ENCODE measurements around the gene DYRK1A.

DYRK1A gene

GRCh38 chr21:37384416-37384815, 17.8 kb downstream of the DYRK1A start:
- no peak overlapping the region for H3K4me3 ChIP-seq (ENCODE audit: low read depth, low read length)

- H3K4me3 ChIP-seq (ENCODE audit: low read depth, low read length) = no peak overlapping the region
These were observed 18.7 kb downstream of the DYRK1A start for GRCh38 chr21:37385179-37385765.

GRCh38 chr21:37386151-37386550, 19.6 kb downstream of the DYRK1A start:
- H3K4me3 ChIP-seq (ENCODE audit: low read depth, low read length) = no peak overlapping the region

- H3K4me3 ChIP-seq (ENCODE audit: low read depth, low read length) = no peak overlapping the region
These were observed 22.9 kb downstream of the DYRK1A start for GRCh38 chr21:37389456-37389855.

GRCh38 chr21:37391666-37392065, 25.1 kb downstream of the DYRK1A start:
- no peak overlapping the region for H3K4me3 ChIP-seq (ENCODE audit: low read depth, low read length)

GRCh38 chr21:37392441-37392840, 25.9 kb downstream of the DYRK1A start:
- H3K4me3 ChIP-seq (ENCODE audit: low read depth, low read length) = no peak overlapping the region

- no peak overlapping the region for H3K4me3 ChIP-seq (ENCODE audit: low read depth, low read length)
These were observed 26.5 kb downstream of the DYRK1A start for GRCh38 chr21:37393030-37393429.

GRCh38 chr21:37393786-37394185, 27.2 kb downstream of the DYRK1A start:
- H3K4me3 ChIP-seq (ENCODE audit: low read depth, low read length) = no peak overlapping the region

GRCh38 chr21:37395961-37396360, 29.4 kb downstream of the DYRK1A start:
- no peak overlapping the region for H3K4me3 ChIP-seq (ENCODE audit: low read depth, low read length)

- no peak overlapping the region for H3K4me3 ChIP-seq (ENCODE audit: low read depth, low read length)
These were observed 30.3 kb downstream of the DYRK1A start for GRCh38 chr21:37396855-37397254.

GRCh38 chr21:37398697-37399096, 32.1 kb downstream of the DYRK1A start:
- H3K4me3 ChIP-seq (ENCODE audit: low read depth, low read length) = no peak overlapping the region

GRCh38 chr21:37402251-37402867, 35.8 kb downstream of the DYRK1A start:
- no peak overlapping the region for H3K4me3 ChIP-seq (ENCODE audit: low read depth, low read length)

- H3K4me3 ChIP-seq (ENCODE audit: low read depth, low read length) = no peak overlapping the region
These were observed 39.1 kb downstream of the DYRK1A start for GRCh38 chr21:37405629-37406028.

GRCh38 chr21:37407719-37408420, 41.3 kb downstream of the DYRK1A start:
- H3K4me3 ChIP-seq (ENCODE audit: low read depth, low read length) = no peak overlapping the region

- H3K4me3 ChIP-seq (ENCODE audit: low read depth, low read length) = no peak overlapping the region
These were observed 42.1 kb downstream of the DYRK1A start for GRCh38 chr21:37408464-37409193.

GRCh38 chr21:37410639-37411038, 44.1 kb downstream of the DYRK1A start:
- no peak overlapping the region for H3K4me3 ChIP-seq (ENCODE audit: low read depth, low read length)

GRCh38 chr21:37412603-37413360, 46.2 kb downstream of the DYRK1A start:
- H3K4me3 ChIP-seq (ENCODE audit: low read depth, low read length) = no peak overlapping the region

- H3K4me3 ChIP-seq (ENCODE audit: low read depth, low read length) = no peak overlapping the region
These were observed 47.1 kb downstream of the DYRK1A start for GRCh38 chr21:37413553-37414291.

GRCh38 chr21:37414292-37415253, 48.0 kb downstream of the DYRK1A start:
- no peak overlapping the region for H3K4me3 ChIP-seq (ENCODE audit: low read depth, low read length)

Measured in iPS-11a (cell line).